IPS-20b (cell line): ENCODE measurements around the gene SORCS3.

Experiments used
- H3K27ac ChIP-seq: one replicate; pipeline ENCODE4 v1.5.1; 2013; ENCODE audit warnings: low read length
- H3K27me3 ChIP-seq: 2 replicates; pipeline ENCODE4 v1.6.1; 2013; ENCODE audit warnings: mild to moderate bottlenecking, low read length, inconsistent platforms; ENCODE audit not compliant: insufficient read depth
- H3K36me3 ChIP-seq: 2 replicates; pipeline ENCODE4 v1.6.1; 2013; ENCODE audit warnings: low read depth, mild to moderate bottlenecking, inconsistent platforms, low read length, moderate library complexity; ENCODE audit not compliant: insufficient read depth
- H3K4me1 ChIP-seq: 2 replicates; pipeline ENCODE4 v1.6.1; 2013; ENCODE audit warnings: mild to moderate bottlenecking, control low read depth, inconsistent platforms, low read length, moderate library complexity; ENCODE audit not compliant: insufficient read depth
- H3K4me3 ChIP-seq: 2 replicates; pipeline ENCODE4 v1.5.1; 2013; ENCODE audit warnings: mild to moderate bottlenecking, low read length, inconsistent platforms
- H3K9ac ChIP-seq: 2 replicates; pipeline ENCODE4 v1.6.1; 2013; ENCODE audit warnings: low read depth, mild to moderate bottlenecking, inconsistent platforms, low read length, moderate library complexity
- H3K9me3 ChIP-seq: 2 replicates; pipeline ENCODE4 v1.6.1; 2013; ENCODE audit warnings: mild to moderate bottlenecking, low read depth, low read length, inconsistent platforms; ENCODE audit not compliant: insufficient read depth

Gene SORCS3

DNA sequence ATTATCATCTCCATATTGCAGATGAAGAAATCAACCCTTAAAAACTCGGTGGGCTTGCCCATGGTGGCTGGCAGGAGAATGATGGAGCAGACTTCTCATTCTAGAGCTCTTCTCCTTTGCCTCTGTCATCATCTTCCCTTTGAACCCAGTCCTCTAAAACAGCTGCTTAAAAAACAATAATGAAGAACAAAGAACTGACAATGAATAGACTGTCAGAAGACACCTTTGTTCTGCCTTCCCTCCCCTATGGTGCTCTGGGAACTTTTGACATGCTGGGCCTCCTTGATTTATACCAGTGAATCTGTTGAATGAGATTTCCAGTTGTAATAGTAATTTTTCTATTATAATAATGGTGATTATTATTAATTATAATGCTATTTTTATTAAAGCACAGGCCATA lies 103.0 kb downstream of the SORCS3 start:
- H3K9ac ChIP-seq, result no peak overlapping the region
- H3K4me3 ChIP-seq, result no peak overlapping the region
- no peaks in the 10 kb centered on the region for H3K4me1 ChIP-seq
- H3K9me3 ChIP-seq, result no peaks in the 10 kb centered on the region
- H3K27me3 ChIP-seq, result no peaks in the 10 kb centered on the region; the same call in 1 of the 2 replicates
- no peaks in the 10 kb centered on the region for H3K36me3 ChIP-seq
- no peak overlapping the region for H3K27ac ChIP-seq

DNA sequence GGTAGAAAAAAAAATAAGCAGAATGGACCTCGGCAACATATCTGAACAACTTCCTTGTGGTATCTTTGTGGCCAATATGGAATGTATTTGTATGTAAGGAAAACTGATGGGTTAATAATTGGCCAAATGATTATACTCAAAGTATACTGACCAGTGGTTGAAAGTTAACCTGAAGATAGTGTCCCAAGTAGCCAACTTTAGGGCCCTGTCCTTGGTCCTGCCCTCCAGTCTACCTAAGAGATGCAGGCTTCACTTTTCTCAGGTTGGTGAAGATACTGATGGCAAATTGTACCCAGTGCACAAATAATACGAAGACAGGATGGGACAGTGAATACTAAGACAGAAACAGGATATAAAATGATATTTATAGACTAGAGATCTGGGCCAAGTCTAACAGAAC lies 109.2 kb downstream of the SORCS3 start:
- Histone ChIP-seq H3K4me1 (no peaks in the 10 kb centered on the region), H3K4me3 (no peak overlapping the region), H3K9me3 (no peaks in the 10 kb centered on the region)

DNA sequence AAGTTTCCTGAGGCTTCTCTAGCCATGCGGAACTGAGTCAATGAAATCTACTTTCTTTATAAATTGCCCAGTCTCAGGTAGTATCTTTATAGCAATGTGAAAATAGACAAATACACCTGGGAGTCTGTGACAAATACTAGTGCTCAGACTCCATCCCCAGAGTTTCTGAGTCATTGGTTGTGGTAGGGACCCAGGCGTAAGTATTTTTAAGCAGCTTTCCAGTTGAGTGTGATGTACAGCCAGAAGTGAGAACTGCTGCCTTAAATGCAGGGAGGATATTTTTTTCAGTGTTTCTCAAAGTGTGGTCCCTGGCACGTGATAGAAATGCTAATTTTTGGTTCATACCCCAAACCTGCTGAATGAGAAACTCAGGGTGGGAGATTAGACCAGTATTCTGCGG lies 121.7 kb downstream of the SORCS3 start:
- Histone ChIP-seq H3K9me3 (no peaks in the 10 kb centered on the region), H3K36me3 (no peaks in the 10 kb centered on the region), H3K27me3 (no peaks in the 10 kb centered on the region; the same call in 1 of the 2 replicates), H3K9ac (no peak overlapping the region), H3K4me1 (peaks cover 6% of the 10 kb centered on the region; the same call in 1 of the 2 replicates), H3K27ac (no peak overlapping the region), H3K4me3 (no peak overlapping the region)

More for the DNA sequence above, 109.2 kb downstream of the SORCS3 start:
- Histone ChIP-seq H3K9ac (no peak overlapping the region), H3K27me3 (no peaks in the 10 kb centered on the region; the same call in 1 of the 2 replicates), H3K27ac (no peak overlapping the region), H3K36me3 (no peaks in the 10 kb centered on the region)

DNA sequence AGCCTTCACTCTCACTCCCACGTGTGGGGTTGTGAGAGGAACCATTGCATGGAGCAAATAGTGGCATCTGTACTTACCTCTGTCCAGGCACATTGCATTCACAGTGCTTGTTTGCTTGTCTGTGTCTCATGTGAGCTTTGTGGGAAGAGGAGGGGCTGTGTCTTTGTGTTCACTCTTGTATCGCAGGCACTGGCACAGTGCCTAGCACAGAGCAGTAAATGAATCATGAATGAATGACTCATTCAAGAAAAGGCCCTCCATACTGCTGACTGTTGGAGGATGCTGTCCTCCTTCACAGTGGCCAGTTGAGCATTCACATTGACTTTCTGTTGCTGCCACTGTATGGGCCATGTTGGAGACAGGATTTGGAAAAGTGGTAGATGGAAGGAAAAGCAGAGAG lies 125.3 kb downstream of the SORCS3 start:
- Histone ChIP-seq H3K9me3 (no peaks in the 10 kb centered on the region), H3K27ac (no peak overlapping the region), H3K4me3 (no peak overlapping the region), H3K4me1 (peaks cover 6% of the 10 kb centered on the region; the same call in 1 of the 2 replicates), H3K9ac (no peak overlapping the region), H3K36me3 (no peaks in the 10 kb centered on the region), H3K27me3 (no peaks in the 10 kb centered on the region; the same call in 1 of the 2 replicates)

DNA sequence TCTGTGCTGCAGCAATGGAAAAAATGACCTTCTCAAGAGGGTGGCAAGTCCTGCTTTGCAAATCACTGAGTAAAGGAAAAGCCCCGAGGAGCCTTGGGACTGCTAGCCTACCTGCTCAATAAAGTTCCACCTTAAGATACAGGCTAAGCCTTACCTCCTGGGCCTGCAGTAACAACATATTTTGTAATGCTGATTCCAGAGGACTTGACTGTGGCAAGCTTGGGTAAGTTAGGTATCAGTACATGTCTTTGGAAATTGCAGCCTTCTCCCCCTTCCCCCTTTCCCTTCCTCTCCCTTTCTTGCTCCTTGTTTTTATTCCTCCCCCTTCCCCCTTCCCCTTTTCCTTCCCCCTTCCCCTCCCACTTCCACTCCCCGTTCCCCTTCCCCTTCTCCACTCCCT lies 126.2 kb downstream of the SORCS3 start:
- Histone ChIP-seq H3K9me3 (no peaks in the 10 kb centered on the region), H3K4me3 (no peak overlapping the region), H3K36me3 (no peaks in the 10 kb centered on the region), H3K4me1 (peaks cover 6% of the 10 kb centered on the region; the same call in 1 of the 2 replicates), H3K27ac (no peak overlapping the region), H3K9ac (no peak overlapping the region), H3K27me3 (no peaks in the 10 kb centered on the region; the same call in 1 of the 2 replicates)

DNA sequence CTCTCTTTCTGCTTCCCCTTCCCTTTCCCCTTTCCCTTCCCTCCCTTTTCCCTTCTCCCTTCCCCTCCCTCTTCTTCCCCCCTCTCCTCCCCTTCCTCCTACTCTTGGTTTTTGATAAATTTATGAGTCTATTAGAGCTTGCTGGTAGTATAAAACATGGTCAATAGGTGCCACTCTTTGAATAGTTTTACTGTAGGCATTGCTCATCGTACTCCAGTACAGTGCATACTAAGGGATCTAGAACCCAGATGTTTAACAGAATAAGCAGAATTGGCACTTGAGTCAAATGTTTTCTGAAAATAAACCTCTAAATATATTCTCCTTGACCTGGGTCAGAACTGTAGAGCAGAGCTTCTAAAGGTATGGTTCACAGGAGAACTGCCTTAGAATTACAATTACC lies 126.7 kb downstream of the SORCS3 start:
- peaks cover 6% of the 10 kb centered on the region; the same call in 1 of the 2 replicates for H3K4me1 ChIP-seq
- H3K4me3 ChIP-seq, result no peak overlapping the region
- no peak overlapping the region for H3K27ac ChIP-seq
- no peaks in the 10 kb centered on the region for H3K9me3 ChIP-seq
- H3K9ac ChIP-seq, result no peak overlapping the region
- H3K27me3 ChIP-seq, result no peaks in the 10 kb centered on the region; the same call in 1 of the 2 replicates
- no peaks in the 10 kb centered on the region for H3K36me3 ChIP-seq

DNA sequence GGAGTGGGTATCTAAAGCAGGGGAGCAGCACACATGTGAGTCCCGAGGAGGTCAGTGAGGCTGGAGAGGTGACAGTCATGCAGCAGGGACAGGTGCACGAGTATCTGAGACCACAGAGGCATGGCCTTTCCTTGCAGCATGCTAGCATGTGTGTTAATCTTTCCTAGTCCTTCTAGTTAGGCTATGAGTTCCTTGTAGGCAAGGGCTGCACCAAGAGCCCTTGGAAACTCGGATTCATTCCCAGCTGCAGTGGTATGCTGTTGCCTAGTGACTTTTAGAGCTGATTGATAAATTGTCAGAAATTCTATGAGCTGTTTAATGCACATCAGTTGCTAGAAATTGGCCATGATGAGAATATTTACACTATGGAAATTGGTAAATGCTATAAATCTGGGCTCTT lies 132.0 kb downstream of the SORCS3 start:
- Histone ChIP-seq H3K9me3 (no peaks in the 10 kb centered on the region), H3K4me1 (no peaks in the 10 kb centered on the region), H3K36me3 (no peaks in the 10 kb centered on the region), H3K9ac (no peak overlapping the region), H3K27ac (no peak overlapping the region), H3K27me3 (no peaks in the 10 kb centered on the region), H3K4me3 (no peak overlapping the region)

DNA sequence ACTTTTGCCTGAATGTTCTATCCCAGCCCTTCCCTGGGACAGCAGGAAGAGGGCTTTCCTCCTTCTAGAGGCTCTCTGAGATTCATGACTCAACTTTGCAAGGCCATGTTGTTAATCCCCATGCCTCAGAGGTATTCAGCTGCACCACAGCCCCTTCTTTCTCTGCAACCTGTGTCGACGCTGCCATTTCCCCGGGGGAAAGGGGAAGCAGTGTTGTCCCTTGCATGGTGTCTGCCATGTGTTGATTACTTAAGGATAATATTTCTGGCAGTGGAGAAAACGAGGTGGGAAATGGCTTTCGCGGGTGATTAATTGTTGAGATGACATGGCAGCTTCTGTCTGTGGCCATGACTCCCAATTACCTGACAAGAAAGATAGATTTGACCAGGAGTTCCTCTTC lies 133.1 kb downstream of the SORCS3 start:
- no peaks in the 10 kb centered on the region for H3K9me3 ChIP-seq
- H3K4me3 ChIP-seq, result no peak overlapping the region
- no peak overlapping the region for H3K27ac ChIP-seq
- H3K4me1 ChIP-seq, result no peaks in the 10 kb centered on the region
- no peaks in the 10 kb centered on the region for H3K36me3 ChIP-seq
- no peaks in the 10 kb centered on the region for H3K27me3 ChIP-seq
- no peak overlapping the region for H3K9ac ChIP-seq

DNA sequence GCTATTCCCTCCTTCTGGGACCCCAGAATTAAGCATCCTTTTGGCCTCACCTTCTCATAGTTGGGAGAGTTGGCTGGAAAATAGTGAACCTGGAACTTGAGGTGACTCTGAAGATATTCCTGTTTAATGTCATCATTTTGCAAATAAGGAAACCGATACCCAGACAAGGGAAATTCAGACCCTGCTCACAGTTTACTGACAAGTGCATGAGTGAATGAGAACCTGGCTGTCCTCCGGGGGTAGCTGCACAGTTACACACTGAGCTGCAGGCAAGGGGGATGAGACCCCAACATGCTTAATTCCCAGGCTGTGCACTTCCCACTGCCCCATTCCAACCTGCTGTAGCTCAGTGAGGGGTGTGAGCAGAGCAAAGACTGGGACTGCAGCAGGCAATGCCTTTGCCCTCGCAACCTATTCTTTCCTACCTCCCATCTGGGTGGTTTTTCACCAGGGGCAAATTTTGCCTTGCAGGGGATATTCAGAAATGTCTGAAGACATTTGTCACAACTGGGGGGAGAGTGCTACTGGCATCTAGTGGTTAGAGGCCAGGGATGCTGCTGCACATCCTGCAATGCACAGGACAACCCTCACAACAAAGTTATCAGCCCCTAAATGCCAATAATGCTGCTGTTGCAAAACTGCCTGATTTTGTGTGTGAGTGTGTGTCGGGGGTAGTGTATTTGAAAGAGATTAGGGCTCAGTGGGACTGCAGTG lies 136.2 kb downstream of the SORCS3 start:
- H3K4me3 ChIP-seq, result no peak overlapping the region
- H3K36me3 ChIP-seq, result no peaks in the 10 kb centered on the region
- H3K9ac ChIP-seq, result no peak overlapping the region
- H3K4me1 ChIP-seq, result no peaks in the 10 kb centered on the region
- no peak overlapping the region for H3K27ac ChIP-seq
- H3K9me3 ChIP-seq, result no peaks in the 10 kb centered on the region
- no peaks in the 10 kb centered on the region for H3K27me3 ChIP-seq

DNA sequence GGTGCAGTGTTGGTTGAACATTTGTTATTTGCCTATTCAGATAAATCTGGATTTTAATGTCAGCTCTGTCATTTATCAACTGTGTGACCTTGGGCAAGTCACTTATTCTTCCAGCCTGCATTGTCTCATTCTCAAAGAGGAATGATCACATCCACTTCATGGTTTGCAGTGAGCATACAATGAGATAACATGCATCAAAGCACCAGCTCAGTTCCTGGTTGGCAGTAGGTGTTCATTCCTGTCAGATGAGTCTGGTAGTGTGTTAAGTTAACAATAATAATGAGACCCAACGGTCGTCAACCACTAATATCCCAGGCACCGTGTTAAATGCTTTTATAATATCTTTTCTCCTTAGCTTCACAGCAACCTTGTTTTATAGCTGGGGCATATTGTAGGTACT lies 137.3 kb downstream of the SORCS3 start:
- H3K27ac ChIP-seq, result no peak overlapping the region
- H3K27me3 ChIP-seq, result no peaks in the 10 kb centered on the region
- no peaks in the 10 kb centered on the region for H3K9me3 ChIP-seq
- H3K4me1 ChIP-seq, result no peaks in the 10 kb centered on the region
- H3K4me3 ChIP-seq, result no peak overlapping the region
- H3K9ac ChIP-seq, result no peak overlapping the region
- no peaks in the 10 kb centered on the region for H3K36me3 ChIP-seq

DNA sequence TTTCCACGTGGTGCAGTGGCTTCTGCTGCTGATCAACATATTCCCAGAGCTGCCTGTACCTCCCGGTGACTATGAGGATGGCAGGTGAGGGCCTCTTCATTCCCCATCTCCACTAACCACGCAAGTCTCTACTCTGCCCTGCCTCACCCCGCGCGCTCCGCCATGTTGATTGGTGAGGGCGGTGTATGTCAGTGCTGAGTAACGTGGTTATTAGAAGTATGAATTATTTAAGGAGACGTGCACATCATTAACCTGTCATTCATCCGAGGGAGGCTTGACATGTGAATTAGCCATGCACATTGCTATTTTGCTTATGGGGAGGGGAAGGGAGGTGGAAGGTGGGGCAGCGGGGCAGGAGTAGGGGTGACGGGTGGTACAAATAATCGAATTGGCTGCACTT lies 138.6 kb downstream of the SORCS3 start:
- Histone ChIP-seq H3K27ac (no peak overlapping the region), H3K9ac (no peak overlapping the region), H3K9me3 (no peaks in the 10 kb centered on the region), H3K4me3 (no peak overlapping the region), H3K4me1 (no peaks in the 10 kb centered on the region), H3K27me3 (no peaks in the 10 kb centered on the region), H3K36me3 (no peaks in the 10 kb centered on the region)

DNA sequence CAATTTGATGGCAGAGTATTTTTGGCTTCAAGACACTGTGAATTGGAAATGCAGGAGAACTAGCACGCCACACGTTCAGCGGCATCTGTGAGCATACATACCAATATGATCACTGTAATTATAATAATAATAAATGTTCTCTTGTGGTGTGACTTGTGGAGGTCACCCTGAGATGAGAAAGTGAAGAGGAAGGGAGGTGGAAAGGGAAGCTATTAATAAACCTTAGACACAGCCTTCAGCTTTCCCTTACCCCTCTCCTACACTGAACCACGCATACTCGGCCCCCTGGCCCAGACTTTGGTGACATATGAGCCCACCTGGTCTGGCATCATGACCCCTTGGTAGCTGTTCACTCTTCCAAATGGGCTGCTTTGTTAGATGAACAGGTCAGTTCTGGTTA lies 139.1 kb downstream of the SORCS3 start:
- Histone ChIP-seq H3K4me3 (no peak overlapping the region), H3K9ac (no peak overlapping the region), H3K36me3 (no peaks in the 10 kb centered on the region), H3K4me1 (no peaks in the 10 kb centered on the region), H3K27me3 (no peaks in the 10 kb centered on the region), H3K9me3 (no peaks in the 10 kb centered on the region), H3K27ac (no peak overlapping the region)
